HG03097 (cell line): ENCODE measurements around the gene GOLGA6L22.
"Not testable (repeated sequence)": the region's sequence is repeated elsewhere in the genome, so short reads cannot be mapped to it uniquely, and the experiment has no call there.

Source experiments
- ATAC-seq: cut with Tn5 transposase; IDR thresholded peaks from one replicate; pipeline ENCODE4 v1.9.1; 2021; ENCODE audit not compliant: unreplicated experiment, low FRiP score

The GOLGA6L22 gene, protein sequence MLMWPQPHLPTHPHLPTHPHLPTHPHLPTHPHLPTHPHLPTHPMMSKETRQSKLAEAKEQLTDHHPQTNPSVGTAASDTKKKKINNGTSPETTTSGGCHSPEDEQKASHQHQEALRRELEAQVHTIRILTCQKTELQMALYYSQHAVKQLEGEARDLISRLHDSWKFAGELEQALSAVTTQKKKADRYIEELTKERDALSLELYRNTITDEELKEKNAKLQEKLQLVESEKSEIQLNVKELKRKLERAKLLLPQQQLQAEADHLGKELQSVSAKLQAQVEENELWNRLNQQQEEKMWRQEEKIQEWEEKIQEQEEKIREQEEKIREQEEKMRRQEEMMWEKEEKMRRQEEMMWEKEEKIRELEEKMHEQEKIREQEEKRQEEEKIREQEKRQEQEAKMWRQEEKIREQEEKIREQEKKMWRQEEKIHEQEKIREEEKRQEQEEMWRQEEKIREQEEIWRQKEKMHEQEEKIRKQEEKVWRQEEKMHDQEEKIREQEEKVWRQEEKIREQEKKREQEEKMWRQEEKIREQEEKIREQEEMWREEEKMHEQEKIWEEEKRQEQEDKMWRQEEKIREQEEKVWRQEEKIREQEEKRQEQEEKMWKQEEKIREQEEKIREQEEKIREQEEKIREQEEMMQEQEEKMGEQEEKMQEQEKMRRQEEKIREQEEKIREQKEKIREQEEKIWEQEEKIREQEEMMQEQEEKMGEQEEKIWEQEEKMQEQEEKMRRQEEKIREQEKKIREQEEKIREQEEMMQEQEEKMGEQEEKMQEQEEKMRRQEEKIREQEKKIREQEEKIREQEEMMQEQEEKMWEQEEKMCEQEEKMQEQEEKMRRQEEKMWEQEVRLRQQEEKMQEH

DNA sequence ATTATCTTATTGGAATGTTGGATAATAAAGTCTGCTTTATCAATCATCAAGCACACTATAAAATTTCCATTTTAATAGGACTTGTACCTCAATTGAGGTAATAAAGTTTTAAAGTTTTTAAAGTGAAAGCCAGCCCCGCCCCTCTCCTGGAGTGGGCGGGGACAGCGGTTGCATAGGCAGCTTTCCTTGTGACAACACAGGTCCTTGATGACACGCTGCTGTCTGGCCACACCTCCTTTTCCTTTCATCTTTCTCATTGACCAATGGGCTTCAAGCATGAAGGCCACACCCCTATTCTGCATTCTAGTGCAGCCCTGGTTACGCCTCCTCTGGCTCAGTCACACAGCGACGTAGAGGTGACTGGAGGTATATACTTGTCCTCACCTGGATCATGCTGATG lies at the start of gene GOLGA6L22:
GOLGA6L22 (plus strand) TSS at position 301 of the 400 bp plus-strand sequence; CDS start at position 392, 91 bp downstream.
- ATAC-seq: not testable (repeated sequence)

DNA sequence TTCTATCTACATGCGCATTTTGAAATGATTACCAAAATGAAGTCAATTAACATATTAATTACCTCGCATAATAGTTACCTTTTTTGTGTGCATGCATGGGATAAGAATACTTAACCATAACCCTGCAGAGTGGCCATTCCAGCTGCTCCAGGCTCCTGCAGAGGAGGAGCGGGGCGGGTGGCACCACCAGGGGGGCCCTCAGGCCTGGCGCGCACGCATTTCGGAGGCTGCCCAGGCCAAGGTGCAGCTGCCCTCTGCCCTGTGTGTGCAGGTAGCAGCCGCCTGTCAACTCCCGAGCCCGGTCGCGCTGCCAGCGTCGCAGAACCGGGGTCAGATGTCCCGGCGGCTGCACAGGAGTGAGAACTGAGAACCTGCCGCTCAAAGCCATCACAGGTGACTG lies 41.4 kb upstream of the GOLGA6L22 start:
- ATAC-seq: not testable (repeated sequence)

DNA sequence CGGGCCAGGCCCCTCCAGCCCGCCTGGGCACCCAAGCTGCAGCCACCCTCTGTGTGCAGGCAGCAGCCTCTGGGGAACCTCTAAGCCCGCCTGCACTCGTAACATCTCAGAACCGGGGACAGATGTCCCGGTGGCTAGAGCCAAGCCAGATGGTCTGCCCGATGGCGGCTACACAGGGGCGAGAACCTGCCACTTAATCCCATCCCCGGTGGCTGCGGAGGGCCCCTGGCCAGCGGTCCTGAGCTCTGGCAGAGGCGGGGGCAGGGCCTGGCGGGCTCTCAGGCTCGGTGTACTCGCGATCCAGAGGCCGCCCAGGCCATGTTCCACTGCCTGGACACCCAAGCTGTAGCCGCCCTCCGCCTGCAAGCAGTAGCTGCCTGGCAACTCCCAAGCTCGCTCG lies 40.9 kb upstream of the GOLGA6L22 start:
- ATAC-seq: not testable (repeated sequence)

DNA sequence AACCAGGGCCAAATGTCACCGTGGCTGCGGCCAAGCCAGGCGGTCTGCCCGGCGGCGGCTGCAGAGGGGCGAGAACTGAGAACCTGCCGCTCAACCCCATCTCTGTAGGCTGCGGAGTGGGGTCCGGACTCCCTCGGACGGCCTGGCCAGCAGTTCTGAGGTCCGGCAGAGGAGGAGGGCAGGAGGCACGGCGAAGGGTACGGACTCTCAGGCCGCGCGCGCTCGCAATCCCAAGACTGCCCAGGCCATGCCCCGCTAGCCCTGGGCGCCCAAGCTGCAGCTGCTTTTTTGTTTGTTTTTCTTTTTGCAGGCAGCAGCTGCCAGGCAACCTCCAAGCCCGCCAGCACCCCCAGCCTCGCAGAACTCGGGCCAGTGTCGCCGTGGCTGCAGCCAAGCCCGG lies 40.5 kb upstream of the GOLGA6L22 start:
- ATAC-seq: not testable (repeated sequence)

DNA sequence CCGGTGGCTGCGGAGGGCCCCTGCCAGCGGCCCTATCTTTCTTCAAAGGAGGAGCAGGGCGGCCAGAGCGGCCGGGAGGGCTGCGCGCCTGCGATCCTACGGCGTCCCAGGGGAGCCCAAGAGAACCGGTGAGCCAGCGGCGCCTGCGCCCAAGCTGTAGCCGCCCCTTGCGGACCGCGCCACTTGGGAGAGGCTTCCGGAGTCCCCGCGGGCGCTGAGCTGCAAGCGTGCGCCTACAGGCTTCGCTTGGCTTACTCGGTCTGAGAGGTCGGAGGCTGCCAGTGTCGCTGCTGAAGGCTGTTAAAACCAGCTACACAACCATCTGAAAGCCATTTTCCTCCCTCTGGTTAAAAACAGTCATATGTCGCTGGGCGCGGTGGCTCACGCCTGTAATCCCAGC lies 40.0 kb upstream of the GOLGA6L22 start:
- not testable (repeated sequence) for ATAC-seq

DNA sequence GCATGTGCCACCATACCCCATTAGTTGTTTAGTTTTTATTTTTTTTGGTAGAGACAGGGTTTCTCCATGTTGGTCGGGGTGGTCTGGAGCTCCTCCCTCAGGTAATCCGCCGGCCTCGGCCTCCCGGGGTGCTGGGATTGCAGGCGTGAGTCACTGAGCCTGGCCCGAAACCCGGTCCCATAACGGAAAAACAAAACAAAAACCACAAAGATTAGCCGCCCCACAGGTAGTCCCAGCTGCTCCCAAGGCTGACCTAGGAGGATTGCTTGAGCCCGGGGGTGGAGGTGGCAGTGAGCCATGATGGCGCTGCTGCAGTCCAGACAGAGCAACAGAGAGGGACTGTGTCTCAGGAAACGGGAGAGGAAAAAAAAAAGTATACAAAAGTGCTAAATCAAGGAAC lies 38.4 kb upstream of the GOLGA6L22 start:
- ATAC-seq: not testable (repeated sequence)

DNA sequence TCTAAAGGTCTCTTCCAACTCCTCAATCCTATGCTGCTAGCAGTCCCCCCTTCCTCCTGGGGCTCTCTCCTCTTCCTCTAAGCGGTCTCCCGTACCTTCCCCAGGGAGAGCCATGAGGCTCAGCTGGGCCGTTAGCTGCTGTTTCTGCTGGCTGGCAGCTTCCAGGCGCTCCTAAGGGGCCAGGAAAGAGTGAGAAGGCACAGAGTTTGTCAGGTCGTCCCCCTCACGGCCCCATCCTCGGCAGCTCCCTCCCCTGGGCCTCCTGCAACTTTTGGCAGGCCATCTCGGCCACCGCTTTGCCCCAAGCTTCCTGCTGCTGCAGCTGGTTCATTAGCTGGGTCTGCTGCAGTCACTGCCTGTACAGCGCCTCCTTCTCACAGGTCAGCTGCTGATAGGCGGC lies 29.3 kb upstream of the GOLGA6L22 start:
- ATAC-seq: not testable (repeated sequence)

DNA sequence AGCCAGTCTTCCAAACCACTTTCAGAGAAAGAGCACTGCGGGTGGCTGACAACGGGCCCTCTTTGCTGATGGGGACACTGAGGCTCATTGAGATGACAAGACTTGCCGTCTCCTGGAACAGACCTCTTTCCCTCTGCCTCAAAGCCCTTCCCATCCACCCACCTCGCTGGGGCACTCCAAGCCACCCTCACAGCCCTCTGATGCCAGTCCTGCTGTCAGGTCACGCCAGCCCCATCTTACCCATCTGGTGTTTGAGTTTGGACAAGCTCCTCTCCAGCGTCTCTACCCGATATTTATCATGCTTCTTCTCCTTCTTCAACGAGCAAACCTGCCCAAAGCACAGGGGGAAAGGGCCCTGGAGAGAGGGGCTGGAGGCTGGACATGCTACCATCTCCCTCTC lies 27.0 kb upstream of the GOLGA6L22 start:
- ATAC-seq: not testable (repeated sequence)

DNA sequence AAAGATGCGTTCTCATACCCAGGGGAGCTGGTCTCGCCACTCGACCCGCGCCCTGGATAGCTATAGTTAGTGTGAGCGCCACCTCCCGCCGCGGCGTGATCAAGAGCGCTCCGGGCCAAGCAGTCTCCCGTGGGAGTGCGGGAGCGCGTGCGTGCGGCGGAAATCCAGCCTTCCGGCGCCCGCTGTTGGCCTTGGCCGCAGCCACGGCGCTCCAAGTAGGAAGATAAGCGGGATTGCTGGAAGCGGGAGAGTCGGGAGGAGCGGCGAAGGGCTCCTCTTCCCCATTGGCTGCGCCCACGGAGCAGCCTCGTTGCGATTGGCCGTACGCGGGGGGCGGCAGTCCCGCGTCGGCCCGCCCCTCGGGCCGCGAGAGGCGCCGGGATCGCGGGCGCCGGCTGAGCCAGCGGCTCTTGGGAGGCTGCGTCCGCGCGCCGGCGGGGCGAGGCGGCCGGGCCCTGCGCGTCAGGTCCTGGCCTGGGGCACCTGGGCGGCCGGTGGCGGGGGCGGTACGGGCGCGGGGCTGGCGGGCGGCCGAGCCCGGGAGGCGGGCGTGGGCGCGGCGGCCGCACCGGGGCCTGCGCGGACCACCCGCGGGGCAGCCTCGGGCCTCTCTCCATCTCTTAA lies 35.9 kb downstream of the GOLGA6L22 start:
- ATAC-seq: not testable (repeated sequence)

DNA sequence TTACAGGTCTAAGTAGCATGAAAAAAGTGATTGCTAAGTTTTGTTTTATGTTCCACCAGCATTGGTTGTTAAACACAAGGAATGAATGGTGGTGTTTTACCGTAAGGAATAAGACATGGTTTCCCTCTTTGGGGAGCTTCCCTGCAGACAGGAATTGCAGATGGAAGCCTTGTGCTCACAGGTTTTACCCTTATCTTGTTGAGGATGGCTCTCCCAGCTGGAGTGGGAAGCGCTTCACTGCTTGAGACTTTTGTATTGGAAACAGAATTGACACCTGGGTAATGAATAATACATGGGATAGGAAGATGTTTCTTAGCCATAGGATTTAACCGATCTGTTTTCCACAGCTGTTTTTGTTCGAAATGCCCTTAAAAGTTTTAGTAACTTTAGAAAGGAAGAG lies 38.5 kb downstream of the GOLGA6L22 start:
- not testable (repeated sequence) for ATAC-seq

DNA sequence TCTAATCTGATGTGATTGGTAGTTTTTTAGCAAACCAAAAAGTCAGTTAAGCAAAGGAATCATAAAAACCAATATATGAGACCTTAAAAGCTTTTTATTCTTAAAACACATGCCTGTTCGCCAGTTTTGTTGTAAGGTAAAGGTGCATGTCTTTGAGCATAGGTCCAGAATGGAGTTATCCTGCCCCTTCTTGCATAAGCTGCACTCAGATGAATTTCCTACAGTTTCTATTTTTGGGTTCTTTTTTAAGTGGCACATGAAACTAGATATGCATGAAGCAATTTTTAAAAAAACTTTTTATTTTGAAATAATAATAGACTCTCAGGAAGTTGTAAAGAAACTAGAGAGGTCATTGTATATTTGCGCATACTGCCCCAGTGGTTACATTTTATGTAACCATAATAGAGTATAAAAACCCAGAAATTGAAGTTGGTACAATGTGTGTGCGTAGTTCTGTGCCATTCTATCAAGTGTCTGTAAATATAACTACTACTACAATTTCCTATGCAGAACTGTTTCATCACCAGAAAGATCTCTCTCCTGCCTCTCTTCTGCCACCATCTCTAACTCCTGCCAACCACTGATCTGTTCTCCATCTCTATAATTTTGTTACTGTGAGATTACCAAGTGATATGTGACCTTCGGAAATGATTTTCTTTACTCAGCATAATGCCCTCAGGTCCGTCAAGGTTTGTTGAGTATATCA lies 39.7 kb downstream of the GOLGA6L22 start:
- not testable (repeated sequence) for ATAC-seq

DNA sequence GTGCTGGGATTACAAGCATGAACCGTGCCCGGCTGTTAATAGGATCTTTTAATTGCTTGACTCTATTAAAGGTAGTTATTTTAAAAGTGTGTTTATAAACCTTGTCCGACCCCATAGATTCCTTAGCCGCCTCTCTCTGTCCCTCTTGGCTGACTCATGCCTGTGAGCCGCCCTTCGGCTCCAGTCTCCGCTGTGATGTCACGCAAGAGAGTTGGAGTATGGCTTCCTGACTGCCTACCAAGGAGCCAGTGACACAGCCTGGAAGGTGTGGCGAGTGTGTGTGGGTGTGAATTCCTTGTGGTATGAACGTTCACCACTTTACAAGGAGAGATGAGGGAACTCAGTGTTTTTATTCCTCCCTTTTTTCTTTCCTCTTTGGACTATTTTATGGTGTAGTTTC lies 43.6 kb downstream of the GOLGA6L22 start:
- not testable (repeated sequence) for ATAC-seq

DNA sequence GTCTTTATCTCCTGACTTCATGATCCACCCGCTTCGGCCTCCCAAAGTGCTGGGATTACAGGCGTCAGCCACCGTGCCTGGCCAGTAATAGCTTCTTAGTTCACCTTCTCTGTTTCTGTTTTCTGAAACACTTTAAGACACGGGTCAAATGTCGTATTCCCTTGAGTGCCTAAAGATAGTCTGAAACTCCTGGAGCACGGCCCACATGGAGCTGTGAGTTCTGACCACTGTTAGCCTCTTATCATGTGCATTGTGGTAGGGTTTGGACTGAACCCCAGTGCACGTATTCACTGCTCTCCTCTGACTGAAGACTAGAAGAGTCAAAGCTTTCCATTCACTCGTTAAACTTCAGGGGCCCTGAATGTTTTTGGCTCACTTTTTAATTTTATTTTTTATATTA lies 48.3 kb downstream of the GOLGA6L22 start:
- ATAC-seq: not testable (repeated sequence)

DNA sequence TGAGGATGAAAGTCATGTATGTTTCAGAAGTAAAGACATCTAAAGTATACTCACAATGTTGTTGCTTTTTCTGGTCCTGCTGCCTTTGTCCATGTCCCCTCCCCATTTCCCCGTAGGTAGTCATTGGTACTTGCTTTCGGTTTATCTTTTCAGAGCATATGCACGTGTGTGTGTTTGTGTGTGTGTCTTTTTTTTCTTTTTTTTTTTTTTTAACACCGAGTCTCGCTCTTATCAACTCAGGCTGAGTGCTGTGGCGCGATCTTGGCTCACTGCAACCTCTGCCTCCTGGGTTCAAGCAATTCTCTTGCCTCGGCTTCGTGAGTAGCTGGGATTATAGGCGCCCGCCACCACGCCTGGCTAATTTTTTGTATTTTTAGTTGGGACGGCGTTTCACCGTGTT lies 57.4 kb downstream of the GOLGA6L22 start:
- ATAC-seq: not testable (repeated sequence)
